Breast epithelium (tissue), 4 donors: ENCODE results near the gene NUP153. TPM values are rescaled to one million over a fixed set of nuclear protein-coding genes. Genes with fewer than 3 reads are reported as not detected.
"Not testable (repeated sequence)": the region's sequence is repeated elsewhere in the genome, so short reads cannot be mapped to it uniquely, and the experiment has no call there.

Experiments
- DNase-seq, 2 donors: peaks; one replicate each; pipeline ENCODE4 v3.0.0-alpha.2; 2019; ENCODE audit warnings: low spot score in 2 of 2
- H3K27ac ChIP-seq, 2 donors: fragments of 200-600 bp; sonication (generic) in 1 of 2; one replicate each; pipeline ENCODE4 v1.5.1; 2016 to 2019; ENCODE audit warnings: mild to moderate bottlenecking in 1 of 2
- H3K27me3 ChIP-seq, 2 donors: fragments of 200-600 bp; sonication (generic) in 1 of 2; one replicate each; pipeline versions ENCODE4 v1.5.1 to v1.6.0; 2017 to 2019; ENCODE audit warnings: control low read depth in 1 of 2, mild to moderate bottlenecking in 1 of 2
- H3K36me3 ChIP-seq: fragments of 200-600 bp; one replicate; pipeline ENCODE4 v1.5.1; 2019
- H3K4me1 ChIP-seq, 2 donors: fragments of 200-600 bp; sonication (generic); one replicate each; pipeline ENCODE4 v1.5.1; 2016 to 2019; ENCODE audit warnings: control low read depth in 1 of 2
- H3K4me3 ChIP-seq, 3 donors: fragments of 200-600 bp; sonication (generic); 1 replicate in 2 of 3; 2 replicates in 1 of 3; pipeline ENCODE4 v1.5.1; 2016 to 2019; ENCODE audit warnings: mild to moderate bottlenecking in 3 of 3, moderate library complexity in 2 of 3
- H3K9me3 ChIP-seq, 2 donors: fragments of 200-600 bp; sonication (generic) in 1 of 2; one replicate each; pipeline ENCODE4 v1.5.1; 2016 to 2019; ENCODE audit warnings: control low read depth in 1 of 2
- POLR2A ChIP-seq: fragments of 450-650 bp; IDR thresholded peaks from one replicate; pipeline ENCODE4 v1.6.1; 2016; ENCODE audit warnings: antibody characterized with exemption, mild to moderate bottlenecking, moderate library complexity
- POLR2AphosphoS5 ChIP-seq, 3 donors: sonication (generic); formaldehyde crosslinking; IDR thresholded peaks; one replicate each; pipeline ENCODE4 v1.6.1; 2017; ENCODE audit warnings: antibody characterized with exemption in 3 of 3
- intact Hi-C: fragments of 100-400 bp; cut with DNase I; formaldehyde crosslinking; loops from one replicate; pipeline ENCODE4 v1.15.1; 2023; ENCODE audit warnings: low total_unique reads
- total RNA-seq, 3 donors: library from RNA; depleted of rRNA; stranded (reverse); fragments of >200 nt; gene quantifications; one replicate each; pipeline ENCODE4 v1.1.0, GENCODE V29; 2016
- TF ChIP-seq, protein P1 (sequence below), 3 donors: fragments of 450-650 bp; IDR thresholded peaks; one replicate each; pipeline ENCODE4 v1.5.1; 2016 to 2017; ENCODE audit warnings: antibody characterized with exemption in 3 of 3, mild to moderate bottlenecking in 3 of 3, moderate library complexity in 3 of 3

NUP153 gene
- total RNA-seq, 3 donors from 2014 or later = 34.1 to 61.2 (median 38.3) TPM

DNA sequence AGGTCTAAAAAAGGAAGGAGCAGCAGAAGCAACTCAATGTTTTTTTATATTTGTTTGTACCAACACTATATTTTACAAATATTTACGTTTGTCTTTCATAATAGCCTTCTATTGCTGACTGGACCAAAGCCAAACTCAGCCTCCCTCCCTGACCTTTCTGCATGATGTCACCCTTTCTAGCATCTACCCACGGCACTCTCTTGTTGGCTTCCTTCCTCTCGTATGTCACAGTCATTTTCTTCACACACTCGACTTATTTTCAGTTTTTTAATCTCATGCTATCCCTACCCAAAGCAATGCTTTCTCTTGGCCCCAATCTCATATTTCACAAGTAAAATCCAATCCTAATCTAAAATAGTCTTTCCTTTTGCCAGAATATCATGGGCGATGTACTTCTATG lies 122.9 kb downstream of the NUP153 start:
- H3K36me3 ChIP-seq = no peaks in the 10 kb centered on the region
- no peak for DNase-seq
- H3K27me3 ChIP-seq = no peaks in the 10 kb centered on the region
- H3K4me3 ChIP-seq = peak overlapping the region in 1 of 3 donors; percentile 27
- H3K27ac ChIP-seq = peak overlapping the region; percentile 60 to 62
- intact Hi-C loops = loop anchor here (10.0 kb wide), 1 partner anchor 429 kb away; no protein-coding TSS in a partner anchor
- TF ChIP-seq POLR2A = no peak
- no peak for TF ChIP-seq POLR2AphosphoS5 (IDR thresholded peaks at IDR 0.05)
- TF ChIP-seq, protein P1, sequence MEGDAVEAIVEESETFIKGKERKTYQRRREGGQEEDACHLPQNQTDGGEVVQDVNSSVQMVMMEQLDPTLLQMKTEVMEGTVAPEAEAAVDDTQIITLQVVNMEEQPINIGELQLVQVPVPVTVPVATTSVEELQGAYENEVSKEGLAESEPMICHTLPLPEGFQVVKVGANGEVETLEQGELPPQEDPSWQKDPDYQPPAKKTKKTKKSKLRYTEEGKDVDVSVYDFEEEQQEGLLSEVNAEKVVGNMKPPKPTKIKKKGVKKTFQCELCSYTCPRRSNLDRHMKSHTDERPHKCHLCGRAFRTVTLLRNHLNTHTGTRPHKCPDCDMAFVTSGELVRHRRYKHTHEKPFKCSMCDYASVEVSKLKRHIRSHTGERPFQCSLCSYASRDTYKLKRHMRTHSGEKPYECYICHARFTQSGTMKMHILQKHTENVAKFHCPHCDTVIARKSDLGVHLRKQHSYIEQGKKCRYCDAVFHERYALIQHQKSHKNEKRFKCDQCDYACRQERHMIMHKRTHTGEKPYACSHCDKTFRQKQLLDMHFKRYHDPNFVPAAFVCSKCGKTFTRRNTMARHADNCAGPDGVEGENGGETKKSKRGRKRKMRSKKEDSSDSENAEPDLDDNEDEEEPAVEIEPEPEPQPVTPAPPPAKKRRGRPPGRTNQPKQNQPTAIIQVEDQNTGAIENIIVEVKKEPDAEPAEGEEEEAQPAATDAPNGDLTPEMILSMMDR (IDR thresholded peaks at IDR 0.05) = no peak
- H3K4me1 ChIP-seq = no peaks in the 10 kb centered on the region
- H3K9me3 ChIP-seq = no peaks in the 10 kb centered on the region

DNA sequence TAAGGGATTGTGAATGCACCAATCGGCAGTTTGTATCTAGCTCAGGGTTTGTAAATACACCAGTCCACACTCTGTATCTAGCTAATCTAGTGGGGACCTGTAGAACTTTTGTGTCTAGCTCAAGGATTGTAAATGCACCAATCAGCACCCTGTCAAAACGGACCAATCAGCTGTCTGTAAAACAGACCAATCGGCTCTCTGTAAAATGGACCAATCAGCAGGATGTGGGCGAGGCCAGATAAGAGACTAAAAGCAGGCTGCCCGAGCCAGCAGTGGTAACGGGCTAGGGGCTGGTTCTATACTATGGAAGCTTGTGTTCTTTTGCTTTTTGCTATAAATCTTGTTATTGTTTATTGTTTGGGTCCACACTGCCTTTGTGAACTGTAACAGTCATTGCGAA lies 125.4 kb downstream of the NUP153 start:
- intact Hi-C loops = loop anchor here (10.0 kb wide), 1 partner anchor 426 kb away; no protein-coding TSS in a partner anchor
- not testable (repeated sequence) for H3K27ac ChIP-seq
- H3K4me3 ChIP-seq = peak overlapping the region in 1 of 3 donors; percentile 71

DNA sequence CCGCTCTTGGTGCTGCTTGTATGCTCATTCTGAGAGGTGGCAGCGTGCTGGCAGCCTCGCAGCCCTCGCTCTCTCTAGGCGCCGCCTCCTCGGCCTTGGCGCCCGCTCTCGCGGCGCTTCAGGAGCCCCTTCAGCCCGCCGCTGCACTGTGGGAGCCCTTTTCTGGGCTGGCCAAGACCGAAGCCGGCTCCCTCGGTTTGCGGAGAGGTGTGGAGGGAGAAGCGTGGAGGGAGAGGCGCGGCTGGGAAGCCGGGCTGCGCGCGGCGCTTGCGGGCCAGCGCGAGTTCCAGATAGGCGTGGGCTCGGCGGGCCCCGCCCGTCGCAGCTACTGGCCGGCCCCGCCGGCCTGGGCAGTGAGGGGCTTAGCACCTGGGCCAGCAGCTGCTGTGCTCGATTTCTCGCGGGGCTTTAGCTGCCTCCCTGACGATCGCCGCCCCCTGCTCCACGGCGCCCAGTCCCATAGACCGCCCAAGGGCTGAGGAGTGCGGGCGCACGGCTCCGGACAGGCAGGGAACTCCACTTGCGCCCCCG lies 126.1 kb downstream of the NUP153 start:
- intact Hi-C loops = loop anchor here (10.0 kb wide), 1 partner anchor 426 kb away; no protein-coding TSS in a partner anchor
- H3K9me3 ChIP-seq = peaks cover 0 to 11% of the 10 kb centered on the region in 2 donors
- DNase-seq = peak in 1 of 2 donors; percentile 56

More for the DNA sequence above, 125.4 kb downstream of the NUP153 start:
- H3K4me1 ChIP-seq, DNase-seq, H3K36me3 ChIP-seq, H3K27me3 ChIP-seq: not testable (repeated sequence)
- H3K9me3 ChIP-seq = peaks cover 0 to 11% of the 10 kb centered on the region in 2 donors

DNA sequence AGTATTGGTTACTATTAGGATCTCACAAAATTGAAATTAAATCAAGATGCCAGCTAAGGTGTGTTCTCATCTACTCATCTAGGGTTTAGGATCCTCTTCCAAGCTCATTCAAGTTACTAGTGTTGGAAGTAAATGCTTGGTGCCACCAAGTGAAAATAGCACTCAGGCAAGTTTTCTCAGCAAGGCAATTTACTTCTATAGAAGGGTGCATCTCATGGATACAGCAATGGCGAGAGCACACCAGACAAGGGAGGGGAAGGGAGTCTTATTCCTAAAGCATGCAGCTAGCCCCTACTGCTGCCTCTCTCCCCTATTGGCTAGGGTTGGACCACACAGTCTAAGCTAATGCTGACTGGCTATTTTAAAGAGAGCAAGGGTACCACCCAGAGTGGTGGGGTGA lies 129.7 kb downstream of the NUP153 start:
- no peaks in the 10 kb centered on the region for H3K36me3 ChIP-seq
- TF ChIP-seq, protein P1 (IDR thresholded peaks at IDR 0.05) = no peak
- TF ChIP-seq POLR2A = no peak
- no peak for TF ChIP-seq POLR2AphosphoS5 (IDR thresholded peaks at IDR 0.05)
- H3K27me3 ChIP-seq = no peaks in the 10 kb centered on the region
- peaks cover 0 to 11% of the 10 kb centered on the region in 2 donors for H3K9me3 ChIP-seq
- no peak overlapping the region for H3K27ac ChIP-seq
- no peaks in the 10 kb centered on the region for H3K4me1 ChIP-seq
- no peak for DNase-seq
- intact Hi-C loops = no loop called here
- H3K4me3 ChIP-seq = no peak overlapping the region

More for the DNA sequence above, 126.1 kb downstream of the NUP153 start:
- Histone ChIP-seq H3K4me1 (no peaks in the 10 kb centered on the region), H3K4me3 (peak overlapping the region; percentile 44 to 71 (median 59)), H3K27me3 (no peaks in the 10 kb centered on the region), H3K27ac (peak overlapping the region; percentile 64 to 68), H3K36me3 (no peaks in the 10 kb centered on the region)
- TF ChIP-seq POLR2A (no peak), POLR2AphosphoS5 (IDR thresholded peaks at IDR 0.05) (no peak)
- TF ChIP-seq, protein P1 (IDR thresholded peaks at IDR 0.05) = no peak

DNA sequence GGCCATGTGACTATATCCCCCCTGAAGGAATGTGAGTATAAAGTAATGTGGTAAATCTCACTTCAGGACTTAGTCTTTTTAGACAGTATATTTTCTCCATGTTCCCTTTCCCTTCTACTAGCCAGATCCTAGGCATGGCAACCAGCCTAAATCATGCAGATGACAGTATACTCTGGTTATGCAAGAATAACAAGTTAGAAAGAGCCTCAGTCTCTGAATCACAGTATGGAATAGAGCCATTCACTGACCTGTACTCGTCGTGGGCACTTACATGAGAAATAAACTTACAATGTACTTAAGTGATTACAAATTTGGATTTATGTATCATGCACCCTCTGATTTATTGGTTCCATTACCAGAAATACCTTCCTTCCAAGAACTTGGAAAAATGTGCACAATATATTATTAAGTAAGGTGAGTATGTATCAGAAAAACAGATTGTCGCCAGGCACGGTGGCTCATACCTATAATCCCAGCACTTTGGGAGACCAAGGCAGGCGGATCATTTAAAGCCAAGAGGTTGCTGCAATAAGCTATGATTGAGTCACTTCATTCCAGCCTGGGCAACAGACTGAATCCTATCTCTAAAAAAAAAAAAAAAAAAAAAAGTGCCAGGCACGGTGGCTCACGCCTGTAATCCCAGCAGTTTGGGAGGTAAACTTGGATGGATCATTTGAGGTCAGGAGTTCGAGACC lies 131.7 kb downstream of the NUP153 start:
- Histone ChIP-seq H3K4me1 (no peaks in the 10 kb centered on the region), H3K4me3 (no peak overlapping the region), H3K36me3 (no peaks in the 10 kb centered on the region), H3K27me3 (no peaks in the 10 kb centered on the region), H3K9me3 (peaks cover 0 to 11% of the 10 kb centered on the region in 2 donors), H3K27ac (no peak overlapping the region)
- no peak for DNase-seq
- intact Hi-C loops = no loop called here
- TF ChIP-seq POLR2AphosphoS5 (IDR thresholded peaks at IDR 0.05) = no peak
- TF ChIP-seq, protein P1 (IDR thresholded peaks at IDR 0.05) = no peak
- TF ChIP-seq POLR2A = no peak
